WERI-Rb-1 (cell line): Measurements from ENCODE around the gene MT1A.

Experiments used
- DNase-seq: peaks from one replicate; pipeline ENCODE4 v3.0.0-alpha.2; 2020
- H3K27ac ChIP-seq: fragments of 250-450 bp; sonication (Bioruptor Pico); 2 replicates; pipeline ENCODE4 v1.5.1; 2020; ENCODE audit warnings: mild to moderate bottlenecking, moderate library complexity
- H3K27me3 ChIP-seq: fragments of 250-450 bp; sonication (Bioruptor Pico); 2 replicates; pipeline ENCODE4 v1.5.1; 2021; ENCODE audit warnings: mild to moderate bottlenecking, low read depth, moderate library complexity; ENCODE audit not compliant: insufficient read depth, severe bottlenecking
- H3K36me3 ChIP-seq: fragments of 250-450 bp; sonication (Bioruptor Pico); 2 replicates; pipeline ENCODE4 v1.5.1; 2020; ENCODE audit warnings: mild to moderate bottlenecking, moderate library complexity
- H3K4me3 ChIP-seq: 2 replicates; pipeline ENCODE4 v1.5.1; 2011; ENCODE audit warnings: low read depth, mild to moderate bottlenecking, control low read depth, low read length
- H3K9me3 ChIP-seq: fragments of 250-450 bp; sonication (Bioruptor Pico); 2 replicates; pipeline ENCODE4 v1.5.1; 2021; ENCODE audit warnings: mild to moderate bottlenecking, moderate library complexity; ENCODE audit not compliant: severe bottlenecking
- CTCF ChIP-seq: IDR thresholded peaks from 2 replicates; pipeline ENCODE4 v1.5.1; 2011; ENCODE audit warnings: low read depth, mild to moderate bottlenecking, control low read depth, inconsistent platforms, low read length

MT1A gene

GRCh38 chr16:56641166-56641565 lies 2.7 kb downstream of the MT1A start:
- H3K9me3 ChIP-seq = no peaks in the 10 kb centered on the region
- no peaks in the 10 kb centered on the region for H3K27me3 ChIP-seq
- no peak overlapping the region for H3K4me3 ChIP-seq
- DNase-seq = no peak
- TF ChIP-seq CTCF = no peak
- H3K36me3 ChIP-seq = no peaks in the 10 kb centered on the region
- no peak overlapping the region; the same call in 1 of the 2 replicates for H3K27ac ChIP-seq

GRCh38 chr16:56643080-56643778 lies 4.8 kb downstream of the MT1A start:
- Histone ChIP-seq H3K4me3 (no peak overlapping the region), H3K36me3 (no peaks in the 10 kb centered on the region), H3K27ac (no peak overlapping the region), H3K9me3 (no peaks in the 10 kb centered on the region), H3K27me3 (no peaks in the 10 kb centered on the region)
- DNase-seq = no peak
- TF ChIP-seq CTCF = no peak

GRCh38 chr16:56643833-56644232 lies 5.4 kb downstream of the MT1A start:
- TF ChIP-seq CTCF = no peak
- DNase-seq = no peak
- Histone ChIP-seq H3K27ac (no peak overlapping the region), H3K4me3 (no peak overlapping the region), H3K9me3 (no peaks in the 10 kb centered on the region), H3K27me3 (no peaks in the 10 kb centered on the region), H3K36me3 (no peaks in the 10 kb centered on the region)

- no peak overlapping the region for H3K4me3 ChIP-seq
- DNase-seq = no peak
- TF ChIP-seq CTCF = no peak
- H3K36me3 ChIP-seq = no peaks in the 10 kb centered on the region
- no peaks in the 10 kb centered on the region for H3K9me3 ChIP-seq
- no peaks in the 10 kb centered on the region for H3K27me3 ChIP-seq
- no peak overlapping the region for H3K27ac ChIP-seq
Observed at GRCh38 chr16:56645311-56645710, 6.8 kb downstream of the MT1A start.

- DNase-seq = no peak
- Histone ChIP-seq H3K9me3 (no peaks in the 10 kb centered on the region), H3K4me3 (no peak overlapping the region), H3K27ac (no peak overlapping the region), H3K27me3 (no peaks in the 10 kb centered on the region), H3K36me3 (no peaks in the 10 kb centered on the region)
- no peak for TF ChIP-seq CTCF
Observed at GRCh38 chr16:56645838-56646237, 7.4 kb downstream of the MT1A start.
